ENCODE measurements around the gene ANKRD53.

The ANKRD53 gene

DNA sequence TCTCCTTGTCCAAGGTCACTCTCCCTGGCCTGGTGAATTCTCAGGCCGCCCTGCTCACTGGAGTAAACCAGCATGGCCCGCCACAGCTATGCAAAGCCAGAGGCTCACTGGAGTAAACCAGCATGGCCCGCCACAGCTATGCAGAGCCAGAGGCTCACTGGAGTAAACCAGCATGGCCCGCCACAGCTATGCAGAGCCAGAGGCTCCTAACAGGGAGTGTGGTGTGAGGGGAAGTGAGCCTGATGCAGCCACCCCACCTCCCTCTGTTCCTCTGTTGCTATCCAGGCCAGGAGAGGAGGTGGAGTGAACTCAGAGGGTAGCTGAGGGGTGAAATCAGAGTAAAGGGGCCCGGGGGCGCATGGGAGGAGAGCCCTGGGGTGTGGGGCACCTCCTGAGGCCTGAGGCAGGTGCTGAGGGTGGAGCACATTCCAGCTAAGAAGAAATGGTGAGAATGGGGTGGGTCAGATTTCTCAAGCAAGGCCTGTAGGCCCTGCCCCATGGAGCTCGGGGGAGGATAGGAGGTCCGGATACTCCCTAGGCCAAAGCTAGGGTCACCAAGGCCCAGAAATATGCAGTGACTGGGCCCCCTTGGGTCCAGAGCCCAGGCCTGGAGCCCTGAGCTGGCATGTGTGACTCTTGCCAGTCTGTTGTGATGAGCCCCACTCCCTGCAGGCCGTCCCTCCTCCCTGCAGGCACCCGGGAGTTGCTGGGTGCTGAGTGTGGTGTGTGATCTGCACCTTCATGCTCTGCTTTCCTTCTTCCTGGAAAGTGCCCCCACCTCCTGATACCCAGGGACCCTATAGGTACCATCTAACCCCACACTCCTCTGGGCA lies 41.2 kb upstream of the ANKRD53 start:
- FAIRE-seq (no peak), DNase-seq (ENCODE audit: insufficient read length, low spot score) (no peak)
- TF ChIP-seq TAF1 (IDR thresholded peaks at IDR 0.05; ENCODE audit: low read depth, low read length): no peak
- TF ChIP-seq POLR2AphosphoS5 (IDR thresholded peaks at IDR 0.05; ENCODE audit: low read depth, low read length): no peak
- TF ChIP-seq POU2F2 (IDR thresholded peaks at IDR 0.05; ENCODE audit: low read depth, low read length): no peak
- TF ChIP-seq SPI1 (IDR thresholded peaks at IDR 0.05; ENCODE audit: low read depth, low read length): no peak
- no peak for TF ChIP-seq POLR2A (IDR thresholded peaks at IDR 0.05; ENCODE audit: low read depth, low read length)
- no peak for TF ChIP-seq PAX5 (IDR thresholded peaks at IDR 0.05; ENCODE audit: insufficient read depth, low read length, severe bottlenecking)

DNA sequence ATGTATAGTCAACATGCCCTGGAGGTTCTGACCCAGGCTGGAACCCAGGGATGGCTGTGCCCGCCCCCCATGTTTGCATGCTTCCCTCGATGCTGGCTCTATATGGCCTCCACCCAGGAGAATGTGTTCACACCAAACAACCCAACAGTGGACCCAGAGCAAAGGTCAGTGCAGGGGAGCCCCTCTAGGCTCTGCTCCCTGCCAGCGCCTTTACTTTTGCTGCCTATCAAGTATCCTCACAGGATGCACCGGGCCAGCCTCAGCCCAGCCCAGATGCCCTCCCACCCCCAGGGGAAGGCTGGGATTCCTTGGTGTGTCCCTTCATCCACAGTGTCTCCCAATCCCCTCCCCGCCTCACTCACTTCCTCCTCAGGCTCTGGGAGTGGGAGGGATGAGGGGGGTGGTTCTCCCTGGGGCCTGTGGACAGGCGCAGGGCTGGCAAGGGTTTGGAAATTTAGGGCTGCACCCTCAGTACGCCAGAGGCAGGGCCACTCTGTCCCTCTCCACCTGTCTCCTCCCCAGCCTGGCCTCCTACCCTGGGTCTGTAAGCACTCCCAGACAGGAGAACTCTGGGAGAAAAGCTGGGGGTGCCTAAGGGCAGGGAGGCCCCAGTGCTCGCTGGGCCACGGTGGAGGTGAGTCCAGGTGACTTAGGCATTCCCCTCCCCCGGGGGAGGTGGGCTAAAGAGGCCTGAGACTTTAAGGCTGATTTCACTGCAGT lies 40.4 kb upstream of the ANKRD53 start:
- TF ChIP-seq POLR2A (IDR thresholded peaks at IDR 0.05; ENCODE audit: low read depth, low read length) (no peak), PAX5 (IDR thresholded peaks at IDR 0.05; ENCODE audit: insufficient read depth, low read length, severe bottlenecking) (no peak), POU2F2 (IDR thresholded peaks at IDR 0.05; ENCODE audit: low read depth, low read length) (no peak), POLR2AphosphoS5 (IDR thresholded peaks at IDR 0.05; ENCODE audit: low read depth, low read length) (no peak), SPI1 (IDR thresholded peaks at IDR 0.05; ENCODE audit: low read depth, low read length) (no peak), TAF1 (IDR thresholded peaks at IDR 0.05; ENCODE audit: low read depth, low read length) (no peak)
- FAIRE-seq (no peak), DNase-seq (ENCODE audit: insufficient read length, low spot score) (no peak)

DNA sequence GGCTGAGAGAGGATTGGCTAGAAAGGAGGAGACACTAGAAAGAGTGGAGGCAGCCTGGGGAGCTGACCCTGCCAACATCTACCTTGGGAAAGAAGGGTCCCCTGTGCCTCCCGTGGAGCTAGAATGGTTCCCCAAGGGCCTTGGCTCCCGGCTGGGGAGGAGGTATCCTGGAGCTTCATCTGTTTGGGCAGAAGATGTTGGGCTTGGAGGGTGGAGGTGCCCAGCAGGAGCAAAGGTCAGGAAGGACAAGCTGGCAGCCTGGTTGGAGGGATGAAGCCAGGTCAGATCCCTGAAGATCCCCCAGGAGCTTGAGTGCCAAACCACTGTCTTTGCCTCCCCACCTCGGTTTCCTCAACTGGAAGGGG lies 39.9 kb upstream of the ANKRD53 start:
- DNase-seq (ENCODE audit: insufficient read length, low spot score): no peak
- no peak for TF ChIP-seq TAF1 (IDR thresholded peaks at IDR 0.05; ENCODE audit: low read depth, low read length)
- TF ChIP-seq SPI1 (IDR thresholded peaks at IDR 0.05; ENCODE audit: low read depth, low read length): no peak
- TF ChIP-seq POU2F2 (IDR thresholded peaks at IDR 0.05; ENCODE audit: low read depth, low read length): no peak
- no peak for TF ChIP-seq PAX5 (IDR thresholded peaks at IDR 0.05; ENCODE audit: insufficient read depth, low read length, severe bottlenecking)
- TF ChIP-seq POLR2A (IDR thresholded peaks at IDR 0.05; ENCODE audit: low read depth, low read length): no peak
- no peak for TF ChIP-seq POLR2AphosphoS5 (IDR thresholded peaks at IDR 0.05; ENCODE audit: low read depth, low read length)
- no peak for FAIRE-seq

DNA sequence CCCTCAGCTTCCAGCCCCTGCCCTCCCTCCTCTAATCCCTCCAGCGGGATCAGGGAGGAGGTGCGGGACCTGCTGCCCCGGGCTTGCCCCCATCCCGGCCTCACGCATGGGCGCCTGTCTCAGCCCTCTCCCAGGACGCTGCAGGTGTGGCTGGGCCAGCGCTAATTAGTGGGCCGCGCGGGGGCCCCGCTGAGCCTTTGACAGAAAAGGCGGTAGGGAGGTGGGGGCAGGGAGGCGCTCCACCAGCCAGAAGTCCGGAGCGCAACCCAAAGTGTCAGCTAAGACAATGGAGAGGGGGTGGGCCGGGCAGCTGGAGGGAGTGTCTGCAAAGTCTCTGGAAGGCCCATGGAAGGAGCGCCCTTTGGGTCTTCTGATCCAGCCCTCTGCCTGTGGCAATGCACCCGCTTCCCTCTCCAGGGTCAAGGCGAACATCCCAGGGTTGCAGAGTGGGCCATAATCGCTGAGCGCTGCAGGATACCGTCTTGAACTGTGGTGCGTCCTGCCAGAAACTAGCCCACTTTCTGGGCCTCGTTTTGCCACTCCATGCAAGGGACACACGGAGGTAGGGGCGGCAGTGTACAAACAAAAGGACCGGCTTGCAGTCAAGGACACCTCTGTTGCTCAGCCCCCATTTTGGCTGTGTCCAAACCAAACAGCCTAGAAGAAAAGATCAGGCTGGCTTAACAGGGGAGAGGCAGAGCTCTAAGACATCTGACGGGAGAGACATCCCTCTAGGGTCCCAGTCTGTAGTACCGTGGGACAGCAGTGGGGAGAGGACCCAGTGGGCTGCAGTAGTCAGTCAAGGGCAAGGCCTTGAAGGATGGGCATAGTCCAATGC lies 39.2 kb upstream of the ANKRD53 start:
- TF ChIP-seq PAX5 (IDR thresholded peaks at IDR 0.05; ENCODE audit: insufficient read depth, low read length, severe bottlenecking) (no peak), POLR2AphosphoS5 (IDR thresholded peaks at IDR 0.05; ENCODE audit: low read depth, low read length) (no peak)
- FAIRE-seq (no peak), DNase-seq (ENCODE audit: insufficient read length, low spot score) (no peak)

DNA sequence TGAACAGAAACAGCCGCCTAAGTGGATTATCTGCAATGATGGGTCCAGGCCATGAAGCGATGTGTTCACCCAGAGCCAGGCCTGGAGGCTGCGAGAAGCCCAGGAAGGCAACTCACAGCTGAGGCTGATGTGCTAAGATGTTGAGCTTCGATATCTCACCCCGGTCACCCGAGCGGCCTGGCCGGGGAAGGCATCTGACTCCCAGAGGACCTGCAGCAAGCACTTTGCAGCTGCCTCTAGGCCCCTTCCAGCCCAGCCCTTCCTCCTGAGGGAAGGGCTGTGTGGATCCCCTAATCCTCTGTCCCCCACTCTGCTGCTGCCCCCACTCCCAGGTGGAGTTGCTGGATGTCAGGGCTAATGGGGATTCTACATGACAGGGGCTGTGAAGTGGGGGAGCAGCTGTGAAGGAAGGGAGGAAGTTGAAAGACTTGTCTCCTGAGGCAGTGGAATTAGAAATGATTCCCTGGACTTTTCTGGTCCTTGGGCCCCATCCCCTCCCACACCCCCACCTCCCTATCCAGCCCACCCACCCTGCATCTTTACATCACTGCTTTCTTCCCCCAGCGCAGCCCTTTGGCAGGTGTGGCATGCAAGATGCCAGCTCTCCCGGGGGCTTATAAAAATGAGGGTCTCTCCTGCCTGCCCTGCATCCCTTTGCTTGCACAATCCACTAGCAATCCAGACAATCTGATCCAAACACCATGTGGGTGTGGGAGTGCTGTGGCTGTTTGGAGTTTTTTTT lies 38.4 kb upstream of the ANKRD53 start:
- no peak for DNase-seq (ENCODE audit: insufficient read length, low spot score)
- FAIRE-seq: no peak

DNA sequence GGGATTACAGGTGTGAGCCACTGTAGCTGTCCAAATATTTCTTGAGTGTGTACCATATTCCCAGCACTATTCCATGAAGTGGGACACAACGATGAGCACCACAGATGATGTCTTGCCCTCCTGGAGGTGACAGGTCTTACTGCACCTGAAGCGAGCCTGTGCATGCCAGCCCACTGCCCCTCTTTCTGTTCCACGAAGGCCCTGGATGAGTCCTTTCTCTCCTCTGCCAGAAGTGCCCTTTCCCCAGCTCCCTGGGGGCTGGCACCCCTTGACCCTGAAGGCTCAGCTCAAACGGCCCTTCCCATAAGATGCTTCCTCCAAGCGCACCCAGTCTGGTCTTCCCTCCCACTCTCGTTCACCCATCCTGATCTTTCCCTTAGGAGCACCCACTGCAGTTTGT lies 37.2 kb upstream of the ANKRD53 start:
- DNase-seq (ENCODE audit: insufficient read length, low spot score) (no peak), FAIRE-seq (no peak)
- no peak for TF ChIP-seq POLR2AphosphoS5 (IDR thresholded peaks at IDR 0.05; ENCODE audit: low read depth, low read length)
- TF ChIP-seq POLR2A (IDR thresholded peaks at IDR 0.05; ENCODE audit: low read depth, low read length): no peak
- no peak for TF ChIP-seq PAX5 (IDR thresholded peaks at IDR 0.05; ENCODE audit: insufficient read depth, low read length, severe bottlenecking)
- TF ChIP-seq TAF1 (IDR thresholded peaks at IDR 0.05; ENCODE audit: low read depth, low read length): no peak
- no peak for TF ChIP-seq SPI1 (IDR thresholded peaks at IDR 0.05; ENCODE audit: low read depth, low read length)
- no peak for TF ChIP-seq POU2F2 (IDR thresholded peaks at IDR 0.05; ENCODE audit: low read depth, low read length)

More for the DNA sequence above, 38.4 kb upstream of the ANKRD53 start:
- no peak for TF ChIP-seq PAX5 (IDR thresholded peaks at IDR 0.05; ENCODE audit: insufficient read depth, low read length, severe bottlenecking)
- no peak for TF ChIP-seq POLR2AphosphoS5 (IDR thresholded peaks at IDR 0.05; ENCODE audit: low read depth, low read length)
- no peak for TF ChIP-seq TAF1 (IDR thresholded peaks at IDR 0.05; ENCODE audit: low read depth, low read length)
- TF ChIP-seq SPI1 (IDR thresholded peaks at IDR 0.05; ENCODE audit: low read depth, low read length): no peak
- TF ChIP-seq POU2F2 (IDR thresholded peaks at IDR 0.05; ENCODE audit: low read depth, low read length): no peak
- no peak for TF ChIP-seq POLR2A (IDR thresholded peaks at IDR 0.05; ENCODE audit: low read depth, low read length)

DNA sequence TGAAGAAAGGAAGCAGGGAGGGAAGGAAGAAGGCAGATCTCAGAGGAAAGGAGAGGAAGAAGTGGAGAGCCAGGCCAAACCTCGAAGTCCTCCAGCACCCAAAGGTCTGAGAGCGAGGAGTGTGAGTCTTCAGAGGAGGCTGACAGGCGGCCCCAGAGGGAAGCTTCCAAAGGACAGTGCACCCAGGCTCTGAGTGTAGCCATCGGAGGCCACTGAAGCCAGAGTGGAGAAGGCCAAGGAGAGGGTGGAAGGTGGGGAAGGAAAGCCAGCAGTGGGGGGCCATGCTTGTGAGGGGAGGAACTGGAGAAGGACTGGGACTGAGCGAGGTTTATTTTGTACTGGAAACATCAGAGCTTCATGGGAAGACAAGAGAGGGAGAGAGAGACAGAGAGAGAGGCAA lies 36.7 kb upstream of the ANKRD53 start:
- DNase-seq (ENCODE audit: insufficient read length, low spot score): no peak
- FAIRE-seq: no peak
- TF ChIP-seq POU2F2 (IDR thresholded peaks at IDR 0.05; ENCODE audit: low read depth, low read length): no peak
- TF ChIP-seq PAX5 (IDR thresholded peaks at IDR 0.05; ENCODE audit: insufficient read depth, low read length, severe bottlenecking): no peak
- no peak for TF ChIP-seq SPI1 (IDR thresholded peaks at IDR 0.05; ENCODE audit: low read depth, low read length)
- no peak for TF ChIP-seq POLR2A (IDR thresholded peaks at IDR 0.05; ENCODE audit: low read depth, low read length)
- no peak for TF ChIP-seq POLR2AphosphoS5 (IDR thresholded peaks at IDR 0.05; ENCODE audit: low read depth, low read length)
- no peak for TF ChIP-seq TAF1 (IDR thresholded peaks at IDR 0.05; ENCODE audit: low read depth, low read length)

DNA sequence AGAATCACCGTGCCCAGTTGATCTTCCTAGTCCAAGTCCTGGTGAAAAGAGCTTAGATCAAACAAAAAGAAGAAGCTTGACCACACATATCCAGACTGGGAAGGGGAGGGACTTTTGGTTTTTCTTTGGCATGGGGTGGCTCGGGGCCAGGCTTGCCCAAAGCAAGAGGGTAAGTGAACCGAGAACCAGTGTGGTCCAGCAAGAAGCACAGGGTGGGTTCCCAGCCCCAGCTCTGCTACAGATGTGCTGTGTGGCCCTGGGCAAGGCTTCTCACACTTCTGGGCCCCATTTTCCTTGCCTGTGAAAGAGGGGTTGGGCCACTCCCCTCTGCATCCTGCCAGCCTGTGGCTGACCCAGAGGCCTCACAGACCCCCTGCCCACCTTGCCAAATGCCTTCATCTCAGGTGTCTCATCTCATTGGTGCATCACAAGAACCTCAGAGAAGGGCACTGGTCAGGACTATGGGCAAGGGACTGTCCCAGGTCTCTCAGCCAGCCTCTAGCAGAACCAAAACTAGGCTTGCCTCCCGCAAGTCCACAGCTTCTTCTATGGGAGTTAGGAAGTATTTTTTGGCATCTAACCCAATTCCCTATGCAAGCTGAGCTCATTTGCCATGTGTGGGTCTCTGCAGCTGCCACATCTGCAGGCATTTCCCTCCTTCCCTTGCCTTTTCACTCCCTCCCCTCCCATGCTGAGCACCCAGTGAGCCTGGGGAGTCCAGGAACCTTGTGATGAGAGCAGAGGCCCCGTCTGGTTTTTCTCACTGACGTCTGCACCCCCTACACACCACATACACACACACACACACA lies 35.8 kb upstream of the ANKRD53 start:
- TF ChIP-seq TAF1 (IDR thresholded peaks at IDR 0.05; ENCODE audit: low read depth, low read length): no peak
- no peak for TF ChIP-seq POLR2A (IDR thresholded peaks at IDR 0.05; ENCODE audit: low read depth, low read length)
- TF ChIP-seq SPI1 (IDR thresholded peaks at IDR 0.05; ENCODE audit: low read depth, low read length): no peak
- TF ChIP-seq PAX5 (IDR thresholded peaks at IDR 0.05; ENCODE audit: insufficient read depth, low read length, severe bottlenecking): no peak
- no peak for TF ChIP-seq POU2F2 (IDR thresholded peaks at IDR 0.05; ENCODE audit: low read depth, low read length)
- no peak for TF ChIP-seq POLR2AphosphoS5 (IDR thresholded peaks at IDR 0.05; ENCODE audit: low read depth, low read length)
- FAIRE-seq (no peak), DNase-seq (ENCODE audit: insufficient read length, low spot score) (no peak)

Data from GM12891 (cell line).